Right ventricle myocardium inferior (tissue), 1 donor: ENCODE data around the gene LRRC4. TPM values are rescaled to one million over a fixed set of nuclear protein-coding genes. Genes with fewer than 3 reads are reported as not detected.

ENCODE experiments used
- ATAC-seq: fragments of 200-7000 bp; cut with Tn5 transposase; one replicate; pipeline ENCODE4 v1.9.1; 2020; ENCODE audit warnings: mild to moderate bottlenecking, moderate library complexity
- DNase-seq: peaks from one replicate; pipeline ENCODE4 v3.0.0; 2021; ENCODE audit errors: missing footprints
- intact Hi-C: fragments of 100-400 bp; cut with DNase I; formaldehyde crosslinking; loops from one replicate; pipeline ENCODE4 v1.11.0; 2022
- total RNA-seq: library from RNA; stranded (reverse); fragmentation: NEBNext Ultra II Directional; extraction: Animal tissue kit (Norgen Biotek cat#: 25700); gene quantifications from one replicate; pipeline ENCODE4 v1.2.1, GENCODE V29; 2021
- donor health status: DM: no; HTN: yes; CAD: no; lungs with severe emphysema.

LRRC4 gene
- total RNA-seq, 1 donor from 2014 or later, result 2.4 TPM

DNA sequence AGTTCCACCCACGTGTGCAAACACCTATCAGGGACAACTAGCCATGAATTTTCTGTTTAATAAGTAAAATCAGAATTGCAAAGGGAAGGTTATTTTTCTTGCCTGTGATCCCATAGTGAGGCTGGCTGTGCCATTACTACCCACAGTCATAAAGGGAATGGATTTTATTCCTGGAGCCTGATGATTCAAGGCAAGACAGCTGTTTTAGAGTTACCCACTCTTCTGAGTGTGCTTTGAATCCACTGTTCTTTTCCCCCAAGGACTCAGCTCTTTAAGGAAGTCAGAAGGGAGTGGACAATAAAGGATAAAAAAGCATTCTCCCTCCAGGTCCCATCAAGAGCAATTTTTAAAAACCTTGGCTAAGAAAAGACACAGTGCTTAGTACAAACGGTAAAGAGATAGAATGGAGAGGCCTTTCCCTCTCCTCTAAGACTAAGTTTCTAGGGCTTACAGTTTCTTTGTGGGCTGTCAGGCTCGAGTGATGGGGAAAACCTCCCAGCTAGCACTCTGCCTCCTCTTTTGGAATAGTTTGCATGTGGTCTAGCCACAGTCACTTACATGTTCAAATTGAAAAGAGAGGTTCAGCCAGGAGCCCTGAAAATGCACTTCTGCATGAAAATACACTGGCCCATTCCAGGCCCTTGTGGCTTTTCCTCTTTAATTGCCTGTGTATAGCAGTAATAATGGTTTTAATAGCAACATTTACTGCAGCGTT lies 5.1 kb upstream of the LRRC4 start:
- intact Hi-C loops, result no loop called here
- DNase-seq (no peak), ATAC-seq (no peak)

- no peak for ATAC-seq
- no peak for DNase-seq
- intact Hi-C loops, result no loop called here
These were observed 4.5 kb upstream of the LRRC4 start for GRCh38 chr7:128035712-128036111.

DNA sequence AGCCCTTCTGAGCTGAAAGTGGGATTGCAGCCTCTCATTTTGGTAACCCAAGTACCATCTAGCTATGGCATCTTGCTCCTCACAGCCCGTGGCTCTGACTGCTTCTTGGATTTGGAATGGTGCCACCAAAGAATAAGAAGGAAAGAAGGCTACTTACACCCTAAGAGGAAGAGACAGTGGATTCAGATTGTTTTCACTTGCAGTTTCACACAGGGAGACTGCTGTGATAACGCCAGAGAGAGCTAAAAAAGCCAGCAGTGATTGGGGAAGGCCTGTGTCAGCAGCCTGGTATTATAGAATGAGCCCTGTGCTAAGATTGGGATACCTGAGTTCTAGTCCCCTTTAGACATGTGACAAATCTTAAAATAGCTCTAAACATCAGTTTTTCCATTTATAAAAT lies 3.6 kb upstream of the LRRC4 start:
- DNase-seq (no peak), ATAC-seq (no peak)
- intact Hi-C loops, result no loop called here

DNA sequence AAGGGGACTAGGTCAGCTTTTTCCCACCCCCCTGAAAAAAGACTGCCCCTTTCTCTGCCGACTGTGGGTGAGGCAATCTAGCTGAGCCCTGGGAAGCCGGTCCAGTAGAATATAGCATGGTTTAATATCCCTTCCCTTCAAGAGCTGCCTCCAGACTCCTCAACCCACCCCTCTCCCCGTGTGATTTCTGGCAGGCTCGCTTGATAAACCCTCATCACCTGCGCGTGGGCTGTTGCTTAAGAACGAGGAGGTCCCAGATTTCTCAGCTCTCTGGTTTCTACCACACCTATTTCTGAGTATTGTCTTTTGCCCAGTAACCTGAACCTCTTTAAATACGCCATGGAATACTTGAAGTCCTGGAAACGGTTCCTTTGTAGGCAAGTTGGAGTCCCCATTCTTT lies 2.0 kb upstream of the LRRC4 start:
- no peak for DNase-seq
- intact Hi-C loops, result no loop called here
- no peak for ATAC-seq

- DNase-seq (peak; percentile 78), ATAC-seq (no peak)
- intact Hi-C loops, result no loop called here
These were observed 1.5 kb upstream of the LRRC4 start for GRCh38 chr7:128032605-128033235.

GRCh38 chr7:128031901-128032604 lies 816 bp upstream of the LRRC4 start:
- DNase-seq, result peak; percentile 81
- peak; percentile 57 for ATAC-seq

DNA sequence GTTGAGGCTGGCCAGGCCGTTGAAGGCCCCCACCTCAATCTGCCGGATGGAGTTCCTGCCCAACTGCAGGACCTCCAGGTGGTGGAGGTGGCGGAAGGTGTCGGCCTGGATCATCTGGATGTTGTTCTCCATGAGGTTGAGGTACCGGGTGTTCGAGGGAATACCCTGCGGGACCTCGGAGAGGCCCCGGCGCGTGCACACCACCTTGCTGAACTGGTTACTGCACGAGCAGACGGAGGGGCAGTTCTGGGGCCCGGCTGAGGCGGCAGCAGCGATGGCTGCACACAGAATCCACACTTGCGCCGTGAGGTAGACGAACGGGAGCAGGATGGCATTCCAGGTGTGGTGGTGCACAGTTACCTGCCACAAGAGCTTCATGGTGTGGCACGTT lies 979 bp downstream of the LRRC4 start:
- ATAC-seq (no peak), DNase-seq (no peak)
- intact Hi-C loops, result no loop called here

More at GRCh38 chr7:128031901-128032604, 816 bp upstream of the LRRC4 start:
- intact Hi-C loops, result no loop called here

DNA sequence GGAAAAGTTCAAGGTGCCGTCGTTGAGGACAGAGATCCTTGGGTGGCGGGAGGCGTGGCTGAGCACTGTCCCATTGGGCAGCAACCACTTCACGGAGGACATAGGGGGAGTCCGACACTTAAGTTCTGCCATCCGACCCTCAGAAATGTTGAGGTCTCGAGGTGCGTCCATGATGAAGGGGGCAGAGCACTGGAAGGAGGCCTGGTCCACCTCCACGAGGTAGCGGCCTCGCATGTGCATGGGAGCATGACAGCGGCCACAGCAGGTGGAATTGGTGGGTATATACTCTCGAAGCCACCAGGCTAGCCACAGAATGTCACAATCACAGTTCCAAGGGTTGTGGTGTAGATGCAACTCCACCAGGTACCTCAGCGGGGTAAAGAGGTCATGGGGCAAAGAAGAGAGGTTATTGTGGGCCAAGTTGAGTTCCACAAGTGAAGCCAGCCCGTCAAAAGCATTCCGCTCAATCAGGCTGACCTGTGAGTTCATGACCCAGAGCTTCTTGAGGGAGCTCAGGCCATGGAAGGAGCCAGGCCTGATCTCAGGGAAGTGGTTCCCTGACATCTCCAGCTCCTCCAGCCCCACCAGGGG lies 1.7 kb downstream of the LRRC4 start:
- DNase-seq (no peak), ATAC-seq (no peak)
- intact Hi-C loops, result no loop called here

DNA sequence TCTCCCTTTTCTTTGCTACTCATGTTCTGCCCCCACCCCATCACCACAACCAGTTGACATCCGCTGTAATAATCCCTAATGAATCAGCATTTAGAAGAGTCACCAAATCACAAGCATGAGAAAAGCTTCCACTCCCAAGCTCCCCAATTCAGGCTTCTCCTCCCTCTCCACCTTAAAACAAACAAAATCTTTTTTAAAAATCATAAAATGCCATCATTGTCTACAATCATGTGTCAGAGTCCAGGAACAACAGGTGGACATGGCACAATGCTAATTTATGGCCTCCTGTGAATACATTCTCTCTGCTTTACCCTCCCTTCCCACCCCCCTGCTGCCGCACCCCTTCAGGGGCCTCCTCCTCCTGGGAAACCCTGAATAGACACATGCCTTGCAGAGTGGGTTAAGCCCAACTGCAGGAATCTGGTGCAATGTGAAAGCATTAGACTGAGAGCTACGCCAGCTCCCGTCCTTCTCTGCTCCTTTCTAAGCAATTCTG lies 3.7 kb downstream of the LRRC4 start:
- ATAC-seq (no peak), DNase-seq (no peak)
- intact Hi-C loops, result no loop called here

DNA sequence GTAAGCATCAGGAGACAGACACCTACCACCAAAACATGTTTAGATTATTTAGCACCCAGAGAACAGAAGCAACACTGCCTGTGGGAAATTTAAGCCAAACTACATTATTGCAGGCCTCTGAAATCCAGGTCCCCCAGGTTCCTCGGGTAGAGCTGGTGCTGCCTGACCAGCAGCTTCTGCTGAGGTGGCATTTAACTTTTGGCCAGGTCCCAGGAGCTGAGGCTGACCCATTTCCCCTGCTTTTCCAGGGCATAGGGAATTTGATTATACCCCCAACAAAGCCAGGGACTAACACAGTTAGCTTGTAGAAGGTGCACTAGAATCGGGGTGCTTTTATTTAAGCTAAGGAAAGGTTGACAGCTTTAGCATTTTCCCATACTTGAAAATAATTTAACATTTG lies 4.7 kb downstream of the LRRC4 start:
- intact Hi-C loops, result no loop called here
- DNase-seq (no peak), ATAC-seq (no peak)

DNA sequence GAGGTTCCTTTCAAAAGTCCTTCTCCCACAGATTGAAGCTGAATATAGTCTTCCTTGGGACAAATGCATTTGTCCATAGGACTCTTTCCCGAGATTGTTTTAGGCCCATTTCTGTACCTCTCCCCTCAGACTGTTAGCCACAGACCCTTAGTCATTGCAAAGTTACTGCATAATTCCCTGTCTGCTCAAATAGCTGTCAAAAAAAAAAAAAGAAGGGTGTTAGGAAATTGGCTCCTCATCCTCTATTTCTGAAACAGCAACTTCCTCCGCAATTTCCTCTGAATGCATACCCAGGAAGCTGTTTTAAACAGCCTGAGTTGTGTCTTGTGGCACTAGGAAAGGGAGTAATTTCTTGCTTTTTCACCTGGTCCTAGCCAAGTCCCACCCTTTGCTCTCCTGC lies 5.4 kb downstream of the LRRC4 start:
- ATAC-seq (no peak), DNase-seq (no peak)
- intact Hi-C loops, result no loop called here

GRCh38 chr7:128025380-128025779 lies 5.9 kb downstream of the LRRC4 start:
- intact Hi-C loops, result no loop called here
- ATAC-seq, result no peak
- DNase-seq, result no peak

- intact Hi-C loops, result no loop called here
- DNase-seq (no peak), ATAC-seq (no peak)
These were observed 7.1 kb downstream of the LRRC4 start for GRCh38 chr7:128024151-128024550.

GRCh38 chr7:128022631-128023532 lies 8.4 kb downstream of the LRRC4 start:
- intact Hi-C loops, result no loop called here
- DNase-seq, result no peak
- ATAC-seq, result no peak

DNA sequence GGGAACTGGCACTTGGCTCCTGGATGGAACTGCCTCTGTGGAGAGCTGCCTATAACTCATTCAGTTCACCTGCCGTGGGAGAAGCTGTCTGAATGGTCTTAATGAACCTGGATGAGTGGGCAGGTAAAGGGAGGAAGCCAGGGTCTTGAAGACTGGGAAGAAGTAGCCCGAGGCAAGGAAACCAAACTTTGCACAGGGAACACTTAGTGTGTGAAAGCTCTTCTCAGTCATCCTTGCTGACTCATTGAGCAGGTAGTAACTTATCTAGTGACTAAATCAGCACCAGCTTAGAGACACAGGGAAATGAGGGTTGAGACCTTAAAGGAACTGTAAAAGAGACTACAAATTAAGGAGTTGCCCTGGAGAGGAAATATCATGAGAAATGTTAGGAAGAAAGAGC lies 9.9 kb downstream of the LRRC4 start:
- intact Hi-C loops, result no loop called here
- DNase-seq (no peak), ATAC-seq (no peak)

GRCh38 chr7:128020159-128020558 lies 11.1 kb downstream of the LRRC4 start:
- intact Hi-C loops, result no loop called here
- DNase-seq, result no peak
- ATAC-seq, result no peak

DNA sequence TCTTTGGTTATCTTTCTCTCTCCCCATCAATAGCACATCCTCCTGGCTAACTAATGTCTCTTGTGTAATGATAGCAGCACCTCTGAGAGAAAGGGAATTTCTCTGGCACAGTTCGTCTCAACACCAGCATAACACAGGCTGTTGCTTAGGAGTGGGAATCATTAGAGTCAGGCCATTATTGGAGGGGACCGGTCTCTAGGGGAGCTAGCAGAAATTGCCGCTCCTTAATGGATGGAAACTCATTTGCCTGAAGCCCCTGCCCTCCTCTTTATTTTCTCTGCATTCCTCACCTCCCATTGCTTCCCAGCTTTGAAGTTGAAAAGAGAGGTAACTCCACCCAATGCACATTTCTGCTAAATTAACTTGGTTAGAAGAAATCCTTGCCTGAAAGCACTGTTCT lies 11.9 kb downstream of the LRRC4 start:
- intact Hi-C loops, result no loop called here
- no peak for DNase-seq
- no peak for ATAC-seq
